GM19351 (cell line): ENCODE data around the gene CHAF1B.
A peak's percentile ranks its signal among the peaks of the same experiment; 100 is the strongest.
"Not testable (repeated sequence)": the region's sequence is repeated elsewhere in the genome, so short reads cannot be mapped to it uniquely, and the experiment has no call there.

Experiments used
- ATAC-seq: cut with Tn5 transposase; IDR thresholded peaks from one replicate; pipeline ENCODE4 v1.9.1; 2021; ENCODE audit warnings: mild to moderate bottlenecking, moderate library complexity; ENCODE audit not compliant: unreplicated experiment

The CHAF1B gene

GRCh38 chr21:36385233-36386030, at the start of gene CHAF1B:
Gene CHAF1B (plus strand): TSS chr21:36385392. CDS start chr21:36386137, 745 bp downstream.
- peak; percentile 86 for ATAC-seq

GRCh38 chr21:36337099-36337509, 48.1 kb upstream of the CHAF1B start:
- no peak for ATAC-seq

- no peak for ATAC-seq
Observed at GRCh38 chr21:36338975-36339374, 46.2 kb upstream of the CHAF1B start.

- not testable (repeated sequence) for ATAC-seq
Observed at GRCh38 chr21:36342581-36342980, 42.6 kb upstream of the CHAF1B start.

- no peak for ATAC-seq
Observed at GRCh38 chr21:36344931-36345330, 40.3 kb upstream of the CHAF1B start.

GRCh38 chr21:36347278-36347961, 37.8 kb upstream of the CHAF1B start:
- no peak for ATAC-seq

- ATAC-seq, result no peak
Observed at GRCh38 chr21:36347962-36348328, 37.2 kb upstream of the CHAF1B start.

- no peak for ATAC-seq
Observed at GRCh38 chr21:36349315-36349714, 35.9 kb upstream of the CHAF1B start.

GRCh38 chr21:36350282-36350910, 34.8 kb upstream of the CHAF1B start:
- ATAC-seq, result no peak

GRCh38 chr21:36354918-36355680, 30.1 kb upstream of the CHAF1B start:
- no peak for ATAC-seq

GRCh38 chr21:36355868-36356267, 29.3 kb upstream of the CHAF1B start:
- ATAC-seq, result no peak

GRCh38 chr21:36359185-36359584, 26.0 kb upstream of the CHAF1B start:
- no peak for ATAC-seq

- no peak for ATAC-seq
Observed at GRCh38 chr21:36369064-36369685, 16.0 kb upstream of the CHAF1B start.

- ATAC-seq, result no peak
Observed at GRCh38 chr21:36375994-36376393, 9.2 kb upstream of the CHAF1B start.

GRCh38 chr21:36377391-36377842, 7.8 kb upstream of the CHAF1B start:
- ATAC-seq, result no peak

GRCh38 chr21:36379251-36379650, 5.9 kb upstream of the CHAF1B start:
- ATAC-seq, result no peak

- no peak for ATAC-seq
Observed at GRCh38 chr21:36381841-36382589, 3.2 kb upstream of the CHAF1B start.

GRCh38 chr21:36382722-36383121, 2.5 kb upstream of the CHAF1B start:
- ATAC-seq, result not testable (repeated sequence)

GRCh38 chr21:36384885-36385232, 333 bp upstream of the CHAF1B start:
- ATAC-seq, result peak; percentile 14
